ENCODE data around the gene DRICH1.
"Not testable (repeated sequence)": the region's sequence is repeated elsewhere in the genome, so short reads cannot be mapped to it uniquely, and the experiment has no call there.

DRICH1 gene

GRCh38 chr22:23560215-23560614 lies 71.9 kb downstream of the DRICH1 start:
- H3K27ac ChIP-seq (replicated peaks); H3K4me3 ChIP-seq (replicated peaks; ENCODE audit: insufficient read depth, low read length); DNase-seq (ENCODE audit: low read depth in 1 of 2, low spot score in 1 of 2); H3K27me3 ChIP-seq (ENCODE audit: insufficient read depth, poor library complexity, severe bottlenecking): not testable (repeated sequence)
- peak; percentile 54 for TF ChIP-seq REST (IDR thresholded peaks at IDR 0.05; ENCODE audit: insufficient replicate concordance, low read depth)
